HG03097 (cell line): Measurements from ENCODE around the gene TNIK.

Source experiments
- ATAC-seq: cut with Tn5 transposase; IDR thresholded peaks from one replicate; pipeline ENCODE4 v1.9.1; 2021; ENCODE audit not compliant: unreplicated experiment, low FRiP score

TNIK gene

GRCh38 chr3:171157286-171157685 is 302.9 kb downstream of the TNIK start:
- no peak for ATAC-seq

DNA sequence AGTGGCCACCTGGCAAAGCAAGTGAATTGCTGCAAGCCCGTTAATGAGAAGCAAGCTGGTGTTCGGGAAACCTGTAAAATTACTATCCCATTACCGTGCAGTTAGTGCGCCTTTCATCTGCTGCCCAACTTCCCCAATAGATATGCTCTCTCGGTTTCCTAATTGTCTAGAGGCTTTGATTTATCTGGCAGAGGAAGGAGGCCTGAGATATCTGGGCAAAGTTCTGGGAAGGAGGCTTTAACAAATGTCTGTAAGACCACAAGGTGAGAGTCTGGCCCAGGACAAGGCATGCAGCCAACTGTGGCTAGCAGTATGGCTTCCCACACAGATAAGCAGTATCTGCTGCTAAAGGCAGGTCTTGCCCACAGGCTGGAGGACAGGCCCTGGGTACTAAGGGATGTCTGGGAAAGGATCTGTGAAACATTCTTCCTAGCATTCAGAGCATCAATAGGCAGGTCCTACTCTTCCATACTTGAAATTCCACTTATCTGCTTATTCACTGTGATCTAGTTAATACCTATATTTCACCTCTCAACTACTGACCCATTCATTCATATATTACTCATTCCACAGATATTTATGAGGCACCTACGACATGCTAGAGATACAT is 303.7 kb downstream of the TNIK start:
- ATAC-seq, result no peak

- no peak for ATAC-seq
Measured at GRCh38 chr3:171155122-171155700, 305.0 kb downstream of the TNIK start.

GRCh38 chr3:171150945-171151344 is 309.3 kb downstream of the TNIK start:
- no peak for ATAC-seq

GRCh38 chr3:171149526-171150116 is 310.6 kb downstream of the TNIK start:
- no peak for ATAC-seq

DNA sequence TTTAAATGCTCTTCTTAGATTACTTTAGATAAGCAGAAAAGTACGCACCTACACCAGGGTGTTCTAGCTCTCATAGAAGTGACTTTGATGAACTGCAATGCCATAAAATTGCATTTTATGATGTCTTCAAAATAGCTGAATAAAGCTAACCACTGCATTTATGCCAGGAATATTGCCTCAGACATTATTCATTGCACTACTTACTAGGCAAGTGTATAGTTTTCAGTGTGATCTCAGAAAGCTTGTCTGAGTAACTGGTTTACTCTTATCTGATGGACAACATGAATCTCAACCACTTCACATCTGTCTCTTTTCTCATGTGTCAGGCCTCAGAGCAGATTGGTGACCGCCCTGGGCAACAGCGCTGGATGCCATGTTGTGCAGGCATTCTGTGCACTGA is 314.4 kb downstream of the TNIK start:
- ATAC-seq, result no peak

DNA sequence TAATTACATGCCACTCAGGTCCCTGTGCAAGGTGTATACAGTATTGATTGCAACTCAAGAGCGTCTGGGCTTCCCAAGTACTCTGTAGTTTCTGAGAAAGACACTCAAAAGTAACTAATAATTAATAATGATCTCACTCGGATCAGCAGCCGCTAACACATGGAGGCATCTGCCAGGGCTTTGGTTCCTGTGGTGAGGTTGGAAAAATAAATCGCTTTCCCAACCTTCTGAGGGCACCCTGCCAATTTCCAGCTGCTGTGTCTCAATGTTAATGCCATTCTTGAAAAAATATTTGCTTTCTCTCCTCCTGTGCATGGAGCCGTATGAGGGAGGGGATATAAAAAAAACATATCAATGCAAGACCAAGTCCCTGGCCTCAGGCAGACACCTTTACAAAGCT is 317.2 kb downstream of the TNIK start:
- no peak for ATAC-seq

DNA sequence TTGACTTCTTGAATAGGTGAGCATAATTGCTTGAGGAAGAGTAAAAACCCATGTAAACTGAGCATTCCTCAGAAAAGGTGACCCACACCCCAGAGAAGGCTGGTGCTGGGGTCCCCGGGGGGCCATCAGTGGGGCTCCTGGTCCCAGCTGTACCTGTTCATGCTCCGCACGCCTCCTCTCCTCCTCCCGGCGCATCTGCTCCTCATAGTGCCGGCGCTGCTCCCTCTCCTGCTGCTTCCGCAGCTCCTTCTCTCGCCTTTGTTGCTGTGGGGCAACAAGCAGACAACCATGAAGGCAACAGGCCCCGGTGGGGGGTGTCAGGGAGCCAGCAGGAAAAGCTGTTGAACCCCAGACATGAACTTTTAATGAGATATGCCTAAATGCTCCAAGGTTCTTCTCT is 320.0 kb downstream of the TNIK start:
- no peak for ATAC-seq

GRCh38 chr3:171138027-171138426 is 322.2 kb downstream of the TNIK start:
- ATAC-seq, result no peak

DNA sequence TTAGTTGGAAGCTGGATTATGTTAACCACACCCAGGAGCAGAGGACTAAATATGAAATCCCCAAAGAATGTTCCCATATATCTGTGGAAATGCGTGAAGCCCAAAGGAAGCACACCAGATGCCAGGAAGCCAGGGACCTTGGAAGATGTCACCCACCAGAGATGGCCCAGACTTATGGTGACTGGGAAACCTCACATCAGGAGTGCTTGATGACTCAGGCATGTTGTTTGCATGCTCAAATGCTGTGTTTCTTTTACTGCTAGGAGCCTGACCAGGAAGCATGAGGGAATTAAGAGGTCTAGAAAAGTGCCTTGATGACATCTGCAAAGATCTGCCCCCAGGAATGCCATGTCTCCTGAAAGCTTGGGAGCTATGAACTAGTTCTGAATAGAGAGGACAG is 324.7 kb downstream of the TNIK start:
- no peak for ATAC-seq

GRCh38 chr3:171133796-171134569 is 326.2 kb downstream of the TNIK start:
- ATAC-seq, result no peak

- no peak for ATAC-seq
Measured at GRCh38 chr3:171133337-171133736, 326.9 kb downstream of the TNIK start.

- ATAC-seq, result no peak
Measured at GRCh38 chr3:171132873-171133272, 327.3 kb downstream of the TNIK start.

DNA sequence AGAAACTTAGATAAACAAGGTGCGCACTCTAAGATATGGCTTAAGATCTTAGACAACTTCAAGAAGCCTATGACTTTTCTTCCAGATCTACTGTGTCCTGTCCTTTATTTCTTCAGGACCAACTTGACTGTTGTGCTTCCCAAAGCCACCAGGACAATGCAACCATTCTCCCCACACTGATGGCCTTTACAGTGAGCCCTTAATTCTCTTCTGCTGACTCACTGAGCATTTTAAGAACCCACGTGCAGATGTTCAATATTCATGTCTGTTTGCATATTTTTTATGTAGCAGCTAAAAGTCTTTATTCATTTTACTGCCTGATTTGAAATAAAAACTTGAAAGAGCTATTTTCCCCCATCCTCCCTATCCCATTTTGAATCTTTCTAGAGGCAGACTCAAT is 330.4 kb downstream of the TNIK start:
- ATAC-seq, result no peak

DNA sequence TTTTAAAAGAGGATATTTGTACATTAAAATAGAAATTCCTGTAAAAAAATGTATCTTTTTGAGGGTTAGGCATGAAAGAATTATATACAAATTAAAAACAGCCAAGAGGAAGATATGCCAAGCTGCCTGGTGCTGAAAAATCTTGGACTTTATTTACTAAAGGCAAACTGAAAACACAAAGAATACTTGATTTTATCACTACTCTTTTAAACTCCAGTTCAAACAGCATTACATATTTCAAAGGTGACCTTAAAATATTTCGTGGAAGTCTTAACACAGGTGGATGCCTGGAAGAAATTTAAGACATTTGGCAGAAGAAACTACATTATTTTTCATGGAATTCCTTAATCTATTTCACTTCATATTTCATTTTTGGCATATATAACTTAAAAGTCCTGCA is 332.6 kb downstream of the TNIK start:
- ATAC-seq, result no peak

GRCh38 chr3:171126478-171127209 is 333.6 kb downstream of the TNIK start:
- ATAC-seq, result no peak

GRCh38 chr3:171125010-171125409 is 335.2 kb downstream of the TNIK start:
- ATAC-seq, result no peak

GRCh38 chr3:171123915-171124314 is 336.3 kb downstream of the TNIK start:
- ATAC-seq, result no peak

DNA sequence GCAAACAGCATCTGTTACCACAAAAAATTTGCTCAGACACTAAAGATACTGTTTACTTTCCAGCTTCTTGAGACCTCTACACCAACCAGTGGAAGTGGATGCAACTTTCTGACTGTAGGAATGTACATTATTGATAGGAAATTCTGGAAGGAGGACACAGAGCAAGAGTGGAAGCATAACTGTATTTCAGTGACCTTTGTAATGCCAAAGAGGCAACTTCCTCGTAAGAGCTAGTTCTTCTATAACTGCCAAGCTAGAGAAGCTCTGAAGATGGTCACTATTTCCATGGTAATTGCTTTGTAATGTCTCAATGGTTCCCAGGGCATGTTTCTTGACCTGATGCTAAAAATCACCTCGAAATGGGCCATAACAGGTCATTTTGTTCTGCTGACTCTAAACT is 337.3 kb downstream of the TNIK start:
- ATAC-seq, result no peak

DNA sequence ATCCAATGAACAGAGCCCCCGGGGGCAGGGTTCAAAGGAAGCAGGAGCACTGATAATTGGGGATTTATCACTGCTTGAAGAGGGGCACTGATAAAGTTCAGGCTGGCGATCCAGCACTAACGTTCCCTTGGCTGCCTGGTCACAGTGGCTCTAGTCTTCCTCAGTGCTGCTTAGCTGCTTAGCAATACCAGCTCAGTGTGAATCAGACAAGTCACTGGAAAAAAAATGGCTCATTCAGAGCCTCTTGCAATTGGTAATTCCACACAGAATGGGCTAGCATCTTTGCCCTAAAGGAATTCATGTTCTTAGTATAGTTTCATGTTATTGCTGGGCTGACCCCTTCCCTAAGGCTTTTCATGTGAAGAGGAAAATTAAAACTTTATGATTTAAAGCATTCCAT is 338.0 kb downstream of the TNIK start:
- ATAC-seq, result no peak

DNA sequence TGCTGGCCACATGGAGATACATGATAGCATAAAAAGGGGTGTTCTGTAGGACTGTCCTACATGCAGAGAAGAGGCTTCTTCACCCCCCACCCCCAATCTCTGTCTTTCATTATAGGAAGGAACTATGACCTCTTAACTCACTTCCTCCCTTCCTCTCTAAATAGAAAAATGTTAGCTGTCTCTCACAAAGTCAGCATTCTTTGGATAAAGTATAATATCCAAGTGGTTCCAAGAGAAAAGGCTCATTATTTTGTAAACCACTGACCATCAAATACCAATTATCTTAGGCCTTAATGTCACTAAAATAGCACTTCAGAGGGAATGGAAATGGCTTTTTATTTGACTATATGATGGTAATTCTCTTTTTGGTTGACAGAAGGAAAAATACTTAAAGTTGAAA is 338.4 kb downstream of the TNIK start:
- ATAC-seq, result no peak
